ACHN (cell line): Measurements from ENCODE around the gene NME5.
A peak's percentile ranks its signal among the peaks of the same experiment; 100 is the strongest.
"Not testable (repeated sequence)": the region's sequence is repeated elsewhere in the genome, so short reads cannot be mapped to it uniquely, and the experiment has no call there.

ENCODE experiments used
- DNase-seq: peaks from one replicate; pipeline ENCODE4 v3.0.0-alpha.2; 2015
- in situ Hi-C: cut with HindIII; loops from 2 replicates; pipeline ENCODE4 v1.10.0; 2017; ENCODE audit warnings: low sequenced_read_pairs, low pct_ligation_motif_present, low pct_unique_long_range_greater_than_20kb

NME5 gene

GRCh38 chr5:138138949-138139780 lies at the start of gene NME5:
TSS of gene NME5 (minus strand) at chr5:138139428. CDS start at chr5:138138780, 648 bp downstream.
- in situ Hi-C loops: no loop called here
- DNase-seq: peak; percentile 60

DNA sequence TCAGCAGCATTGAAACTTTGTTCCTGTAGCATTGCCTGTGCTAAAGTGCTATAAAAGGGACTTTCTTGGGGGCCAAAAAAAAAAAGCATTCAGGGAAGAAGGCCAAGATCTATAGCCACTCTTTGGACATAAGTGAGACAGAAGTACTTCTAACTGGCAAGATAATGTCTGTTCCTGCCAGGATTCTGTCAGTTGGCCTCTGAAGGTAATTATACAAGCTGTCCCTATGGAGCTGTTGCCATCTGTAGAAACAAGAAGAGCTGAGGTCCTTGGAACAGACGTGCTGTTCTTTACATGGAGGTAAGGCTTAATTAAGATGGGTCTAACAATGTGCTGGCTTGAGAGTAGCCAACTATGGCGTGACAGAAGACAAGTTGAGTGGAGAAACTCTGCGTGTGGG lies 49.4 kb upstream of the NME5 start:
- DNase-seq: no peak
- in situ Hi-C loops: no loop called here

- in situ Hi-C loops: no loop called here
- no peak for DNase-seq
These were observed 46.8 kb upstream of the NME5 start for GRCh38 chr5:138186002-138186447.

GRCh38 chr5:138182808-138183207 lies 43.6 kb upstream of the NME5 start:
- in situ Hi-C loops: no loop called here
- no peak for DNase-seq

DNA sequence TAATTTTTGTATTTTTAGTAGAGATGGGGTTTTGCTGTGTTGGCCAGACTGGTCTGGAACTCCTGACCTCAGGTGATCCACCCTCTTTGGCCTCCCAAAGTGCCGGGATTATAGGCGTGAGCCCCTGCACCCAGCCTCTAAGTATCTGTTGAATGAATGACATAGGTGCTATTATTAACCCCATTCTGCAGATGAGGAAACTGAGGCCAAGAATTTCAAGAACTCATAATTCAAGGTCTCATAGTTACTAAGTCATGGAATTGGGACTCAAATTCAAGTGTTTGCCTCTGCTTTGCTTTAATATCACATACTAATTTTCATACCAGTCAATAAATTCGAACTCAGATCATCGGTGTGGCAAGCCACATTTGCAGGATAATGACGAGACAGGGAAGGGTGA lies 41.6 kb upstream of the NME5 start:
- in situ Hi-C loops: no loop called here
- DNase-seq: no peak

GRCh38 chr5:138180183-138180782 lies 41.1 kb upstream of the NME5 start:
- in situ Hi-C loops: no loop called here
- DNase-seq: peak; percentile 71

DNA sequence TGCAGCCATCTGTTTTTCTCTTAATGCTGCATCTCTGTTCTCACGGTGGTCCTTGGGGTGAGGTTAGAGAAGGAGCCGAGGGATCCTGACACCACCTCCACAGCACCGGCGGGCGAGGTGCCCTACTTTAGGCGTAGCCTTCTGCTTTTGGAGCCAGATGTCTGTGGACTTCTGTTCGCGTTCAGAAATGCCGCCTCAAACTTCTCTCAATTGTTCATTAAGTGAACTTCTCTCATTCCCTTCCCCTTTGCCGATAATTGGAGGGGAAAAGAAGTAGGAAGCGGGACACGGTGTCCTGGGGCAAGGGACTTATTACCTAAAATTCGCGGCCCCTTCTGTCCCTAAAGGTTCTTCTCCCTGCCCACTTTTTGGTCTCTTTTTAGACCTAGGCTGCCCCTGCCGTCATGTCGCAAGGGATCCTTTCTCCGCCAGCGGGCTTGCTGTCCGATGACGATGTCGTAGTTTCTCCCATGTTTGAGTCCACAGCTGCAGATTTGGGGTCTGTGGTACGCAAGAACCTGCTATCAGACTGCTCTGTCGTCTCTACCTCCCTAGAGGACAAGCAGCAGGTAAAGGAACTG lies 40.1 kb upstream of the NME5 start:
- in situ Hi-C loops: no loop called here
- DNase-seq: peak; percentile 2

DNA sequence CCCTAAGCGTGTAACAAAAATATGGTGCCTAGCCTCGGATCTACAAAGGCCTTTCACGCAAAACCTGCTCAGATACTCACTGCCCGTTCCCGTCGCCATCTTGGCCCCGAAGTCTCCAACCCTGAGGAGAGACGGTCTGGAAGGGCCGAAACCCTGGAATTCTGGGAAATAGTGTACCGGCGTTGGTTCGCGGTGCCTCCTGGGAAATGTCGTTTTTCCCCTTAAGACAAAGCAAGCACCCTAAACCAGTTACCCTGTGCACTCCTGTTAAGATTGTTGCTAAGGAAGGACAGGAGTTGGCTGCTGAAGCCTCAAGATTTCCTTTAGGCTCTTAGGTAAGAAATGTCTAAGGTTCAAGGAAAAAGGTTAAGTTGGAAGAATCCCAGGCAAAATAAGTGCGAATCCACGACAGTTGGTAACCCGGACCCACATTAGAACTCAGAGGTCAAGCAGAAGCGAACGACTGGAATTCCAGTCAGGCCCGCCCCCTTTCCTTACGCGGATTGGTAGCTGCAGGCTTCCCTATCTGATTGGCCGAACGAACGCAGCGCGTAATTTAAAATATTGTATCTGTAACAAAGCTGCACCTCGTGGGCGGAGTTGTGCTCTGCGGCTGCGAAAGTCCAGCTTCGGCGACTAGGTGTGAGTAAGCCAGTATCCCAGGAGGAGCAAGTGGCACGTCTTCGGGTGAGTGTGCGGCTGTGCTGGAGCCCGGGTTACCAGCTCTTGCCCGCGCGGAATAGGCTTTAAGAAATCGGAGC lies 39.5 kb upstream of the NME5 start, which contains the start of the genes BRD8 and KIF20A:
Gene BRD8 (minus strand): TSS at position 115 of the 761 bp plus-strand sequence. CDS start 16 bp downstream, at position 99.
Gene KIF20A (plus strand): TSS at position 597 of the 761 bp plus-strand sequence. CDS start 569 bp downstream, outside the sequence.
- DNase-seq: peak; percentile 96
- in situ Hi-C loops: no loop called here

DNA sequence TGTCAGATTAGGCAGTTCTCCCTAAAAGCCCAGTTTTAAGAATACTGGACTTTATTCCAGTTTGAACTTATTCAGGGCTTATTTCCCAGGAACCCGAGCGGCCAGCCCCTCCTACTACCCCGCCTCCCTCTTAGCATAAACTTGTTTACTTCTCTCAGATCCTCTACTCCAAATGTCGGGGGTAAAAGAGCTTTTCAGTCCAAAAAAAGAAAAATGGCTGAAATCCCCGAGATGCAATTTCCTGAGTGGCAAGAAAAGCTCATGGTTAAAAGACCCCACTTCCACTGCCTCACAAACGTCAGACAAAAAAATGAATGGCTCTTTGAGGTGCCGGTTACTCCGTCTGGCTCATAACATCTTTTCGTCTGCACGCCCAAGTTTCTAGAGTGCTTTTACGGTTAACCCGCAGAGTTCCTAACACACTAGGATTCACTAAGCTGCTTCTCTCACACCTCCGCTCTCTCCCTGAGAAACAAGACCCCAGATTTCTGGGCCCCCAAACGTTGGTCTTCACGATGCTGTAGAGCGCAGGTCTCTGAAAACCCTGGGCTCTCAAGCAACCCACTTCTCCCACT lies 38.8 kb upstream of the NME5 start:
- in situ Hi-C loops: no loop called here
- DNase-seq: peak; percentile 18

- in situ Hi-C loops: no loop called here
- DNase-seq: no peak
These were observed 31.1 kb upstream of the NME5 start for GRCh38 chr5:138170299-138170698.

- in situ Hi-C loops: no loop called here
- no peak for DNase-seq
These were observed 29.9 kb upstream of the NME5 start for GRCh38 chr5:138169124-138169523.

GRCh38 chr5:138163721-138164120 lies 24.5 kb upstream of the NME5 start:
- in situ Hi-C loops: no loop called here
- DNase-seq: no peak

- in situ Hi-C loops: no loop called here
- DNase-seq: no peak
These were observed 21.5 kb upstream of the NME5 start for GRCh38 chr5:138160706-138161105.

GRCh38 chr5:138159666-138160065 lies 20.4 kb upstream of the NME5 start:
- in situ Hi-C loops: no loop called here
- DNase-seq: no peak

DNA sequence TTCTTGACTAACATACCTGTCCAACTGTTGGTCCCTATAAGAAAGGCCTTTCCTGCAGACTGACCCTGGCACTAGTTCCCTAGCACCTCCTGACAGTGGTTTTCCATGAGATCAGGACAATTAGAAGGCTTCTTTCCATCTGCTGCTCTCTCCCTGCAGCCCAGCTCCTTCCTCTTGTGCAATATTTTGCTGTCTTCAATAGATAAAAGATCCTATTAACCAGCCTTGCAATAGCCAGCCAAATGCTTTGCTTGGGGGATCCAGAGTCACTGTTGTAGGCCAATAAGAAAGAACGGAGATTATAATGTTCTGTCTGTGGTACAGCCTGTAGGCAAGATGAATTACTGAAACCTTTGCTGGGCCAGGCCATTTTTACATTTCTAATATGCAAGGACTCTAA lies 18.4 kb upstream of the NME5 start:
- in situ Hi-C loops: no loop called here
- DNase-seq: no peak

GRCh38 chr5:138155977-138156376 lies 16.7 kb upstream of the NME5 start:
- in situ Hi-C loops, DNase-seq: not testable (repeated sequence)

GRCh38 chr5:138149530-138149929 lies 10.3 kb upstream of the NME5 start:
- in situ Hi-C loops: no loop called here

DNA sequence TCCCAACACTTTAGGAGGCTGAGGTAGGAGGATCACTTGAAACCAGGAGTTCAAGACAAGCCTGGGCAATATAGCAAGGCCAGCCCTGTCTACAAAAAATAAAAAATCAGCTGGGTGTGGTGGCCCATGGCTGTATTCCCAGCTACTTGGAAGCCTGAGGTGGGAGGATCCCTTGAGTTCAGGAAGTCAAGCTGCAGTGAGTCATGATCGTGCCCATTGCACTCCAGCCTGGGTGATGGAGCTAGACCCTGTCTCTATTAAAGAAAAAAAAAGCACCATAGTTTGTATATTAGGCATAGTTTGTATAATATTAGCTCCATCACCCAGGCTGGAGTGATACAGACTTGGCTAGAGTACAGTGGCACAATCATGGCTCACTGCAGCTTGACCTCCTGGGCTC lies 9.6 kb upstream of the NME5 start:
- in situ Hi-C loops: no loop called here

More at GRCh38 chr5:138149530-138149929, 10.3 kb upstream of the NME5 start:
- peak; percentile 3 for DNase-seq

More for the DNA sequence above, 9.6 kb upstream of the NME5 start:
- peak; percentile 48 for DNase-seq
